Measurements from ENCODE around the gene C1D. TPM values are rescaled to one million over a fixed set of nuclear protein-coding genes. Genes with fewer than 3 reads are reported as not detected.
"Not testable (repeated sequence)": the region's sequence is repeated elsewhere in the genome, so short reads cannot be mapped to it uniquely, and the experiment has no call there.

Gene C1D
- total RNA-seq, 1 donor from 2014 or later, result not detected

GRCh38 chr2:68074050-68074449 lies 11.2 kb upstream of the C1D start:
- intact Hi-C loops (cut with DNase I), result no loop called here
- DNase-seq (ENCODE audit: low spot score in 2 of 2), result no peak
- no peak overlapping the region for H3K27ac ChIP-seq
- H3K9me3 ChIP-seq, result no peaks in the 10 kb centered on the region
- no peaks in the 10 kb centered on the region for H3K36me3 ChIP-seq
- H3K27me3 ChIP-seq, result no peaks in the 10 kb centered on the region
- no peak overlapping the region for H3K4me3 ChIP-seq
- no peaks in the 10 kb centered on the region for H3K4me1 ChIP-seq
- TF ChIP-seq, protein P1, sequence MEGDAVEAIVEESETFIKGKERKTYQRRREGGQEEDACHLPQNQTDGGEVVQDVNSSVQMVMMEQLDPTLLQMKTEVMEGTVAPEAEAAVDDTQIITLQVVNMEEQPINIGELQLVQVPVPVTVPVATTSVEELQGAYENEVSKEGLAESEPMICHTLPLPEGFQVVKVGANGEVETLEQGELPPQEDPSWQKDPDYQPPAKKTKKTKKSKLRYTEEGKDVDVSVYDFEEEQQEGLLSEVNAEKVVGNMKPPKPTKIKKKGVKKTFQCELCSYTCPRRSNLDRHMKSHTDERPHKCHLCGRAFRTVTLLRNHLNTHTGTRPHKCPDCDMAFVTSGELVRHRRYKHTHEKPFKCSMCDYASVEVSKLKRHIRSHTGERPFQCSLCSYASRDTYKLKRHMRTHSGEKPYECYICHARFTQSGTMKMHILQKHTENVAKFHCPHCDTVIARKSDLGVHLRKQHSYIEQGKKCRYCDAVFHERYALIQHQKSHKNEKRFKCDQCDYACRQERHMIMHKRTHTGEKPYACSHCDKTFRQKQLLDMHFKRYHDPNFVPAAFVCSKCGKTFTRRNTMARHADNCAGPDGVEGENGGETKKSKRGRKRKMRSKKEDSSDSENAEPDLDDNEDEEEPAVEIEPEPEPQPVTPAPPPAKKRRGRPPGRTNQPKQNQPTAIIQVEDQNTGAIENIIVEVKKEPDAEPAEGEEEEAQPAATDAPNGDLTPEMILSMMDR (IDR thresholded peaks at IDR 0.05), result no peak

DNA sequence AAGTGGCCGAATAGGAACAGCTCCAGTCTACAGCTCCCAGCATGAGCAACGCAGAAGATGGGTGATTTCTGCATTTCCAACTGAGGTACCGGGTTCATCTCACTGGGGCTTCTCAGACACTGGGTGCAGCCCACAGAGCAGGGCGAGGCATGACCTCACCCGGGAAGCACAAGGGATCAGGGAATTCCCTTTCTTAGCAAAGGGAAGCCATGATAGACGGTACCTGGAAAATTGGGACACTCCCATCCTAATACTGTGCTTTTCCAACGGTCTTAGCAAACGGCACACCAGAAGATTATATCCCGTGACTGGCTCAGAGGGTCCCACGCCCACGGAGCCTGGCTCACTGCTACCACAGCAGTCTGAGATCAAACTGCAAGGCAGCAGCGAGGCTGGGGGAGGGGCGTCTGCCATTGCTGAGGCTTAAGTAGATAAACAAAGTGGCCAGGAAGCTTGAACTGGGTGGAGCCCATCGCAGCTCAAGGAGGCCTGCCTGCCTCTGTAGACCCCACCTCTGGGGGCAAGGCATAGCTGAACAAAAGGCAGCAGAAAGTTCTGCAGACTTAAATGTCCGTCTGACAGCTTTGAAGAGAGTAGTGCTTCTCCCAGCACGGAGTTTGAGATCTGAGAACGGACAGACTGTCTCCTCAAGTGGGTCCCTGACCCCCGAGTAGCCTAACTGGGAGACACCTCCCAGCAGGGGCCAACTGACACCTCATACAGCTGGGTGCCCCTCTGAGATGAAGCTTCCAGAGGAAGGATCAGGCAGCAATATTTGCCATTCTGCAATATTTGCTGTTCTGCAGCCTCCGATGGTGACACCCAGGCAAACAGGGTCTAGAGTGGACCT lies 1.2 kb upstream of the C1D start:
- H3K27me3 ChIP-seq, H3K27ac ChIP-seq, H3K9me3 ChIP-seq, H3K36me3 ChIP-seq, H3K4me1 ChIP-seq, H3K4me3 ChIP-seq: not testable (repeated sequence)
- peak in 1 of 2 donors; percentile 67 for DNase-seq (ENCODE audit: low spot score in 2 of 2)
- intact Hi-C loops (cut with DNase I), result loop anchor here (2.0 to 10.0 kb wide), 3 partner anchors 187 to 1619 kb away; partner anchors contain the start of gene ETAA1

DNA sequence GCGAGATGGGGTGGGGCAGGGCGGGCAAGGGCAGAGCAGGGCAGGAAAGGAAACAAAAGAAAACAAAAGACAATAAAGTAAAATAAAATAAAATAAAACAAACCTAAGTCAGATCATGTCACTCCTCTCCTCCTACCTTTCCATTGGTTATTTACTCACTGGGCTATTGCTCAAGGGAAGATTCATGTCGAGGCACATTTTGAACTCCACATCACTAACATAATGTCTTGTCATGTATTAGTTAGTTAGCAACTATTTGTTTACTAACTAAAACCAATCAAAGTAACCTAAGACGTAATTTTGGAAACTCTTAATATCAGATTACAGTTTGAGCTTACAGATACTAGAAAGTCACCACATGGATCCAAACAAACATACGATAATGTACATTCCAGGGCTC lies 2.2 kb downstream of the C1D start:
- DNase-seq (ENCODE audit: low spot score in 2 of 2), result no peak
- intact Hi-C loops (cut with DNase I), result loop anchor here (10.0 kb wide), 2 partner anchors 666 to 1616 kb away; partner anchors contain the start of gene ETAA1
- Histone ChIP-seq H3K9me3 (no peaks in the 10 kb centered on the region), H3K4me1 (peaks cover 2 to 12% of the 10 kb centered on the region in 2 donors), H3K27me3 (no peaks in the 10 kb centered on the region), H3K4me3 (no peak overlapping the region), H3K36me3 (no peaks in the 10 kb centered on the region), H3K27ac (no peak overlapping the region)
- TF ChIP-seq, protein P1 (IDR thresholded peaks at IDR 0.05), result no peak

- intact Hi-C loops (cut with DNase I), result loop anchor here (10.0 kb wide), 2 partner anchors 665 to 1615 kb away; partner anchors contain the start of gene ETAA1
- Histone ChIP-seq H3K27ac (no peak overlapping the region), H3K4me1 (peaks cover 2 to 12% of the 10 kb centered on the region in 2 donors), H3K27me3 (no peaks in the 10 kb centered on the region), H3K9me3 (no peaks in the 10 kb centered on the region), H3K4me3 (no peak overlapping the region), H3K36me3 (no peaks in the 10 kb centered on the region)
- no peak for DNase-seq (ENCODE audit: low spot score in 2 of 2)
- TF ChIP-seq, protein P1 (IDR thresholded peaks at IDR 0.05), result no peak
These were observed 2.8 kb downstream of the C1D start for GRCh38 chr2:68059784-68060525.

GRCh38 chr2:68057658-68058396 lies 5.0 kb downstream of the C1D start:
- Histone ChIP-seq H3K9me3 (no peaks in the 10 kb centered on the region), H3K4me1 (peaks cover 2 to 16% of the 10 kb centered on the region in 2 donors), H3K36me3 (no peaks in the 10 kb centered on the region), H3K4me3 (no peak overlapping the region), H3K27ac (no peak overlapping the region), H3K27me3 (no peaks in the 10 kb centered on the region)
- no peak for DNase-seq (ENCODE audit: low spot score in 2 of 2)
- TF ChIP-seq, protein P1 (IDR thresholded peaks at IDR 0.05), result no peak
- intact Hi-C loops (cut with DNase I), result no loop called here
